ENCODE measurements around the gene PLD5. TPM values are rescaled to one million over a fixed set of nuclear protein-coding genes. Genes with fewer than 3 reads are reported as not detected.

Gene PLD5
- total and polyA plus RNA-seq, 8 donors: 0.04 to 0.71 (median 0.24) TPM; not detected in 2

GRCh38 chr1:242057745-242058115, 466.8 kb downstream of the PLD5 start:
- H3K4me1 ChIP-seq: no peaks in the 10 kb centered on the region
- H3K27ac ChIP-seq: no peak overlapping the region
- WGBS, 2 donors: 43 to 55% methylated on average over 3 of the region's 3 CpGs
- intact Hi-C loops (cut with DNase I): no loop called here
- H3K27me3 ChIP-seq: no peaks in the 10 kb centered on the region
- FAIRE-seq (no peak), ATAC-seq (no peak), DNase-seq (no peak)
- H3K36me3 ChIP-seq: no peaks in the 10 kb centered on the region
- H3K4me3 ChIP-seq: no peak overlapping the region
- TF ChIP-seq CTCF (IDR thresholded peaks at IDR 0.05): no peak
- no peaks in the 10 kb centered on the region for H3K9me3 ChIP-seq

GRCh38 chr1:242056988-242057744, 467.3 kb downstream of the PLD5 start:
- H3K27me3 ChIP-seq: no peaks in the 10 kb centered on the region
- intact Hi-C loops (cut with DNase I): no loop called here
- no peaks in the 10 kb centered on the region for H3K4me1 ChIP-seq
- FAIRE-seq (no peak), DNase-seq (peak in 1 of 6 donors; percentile 53), ATAC-seq (no peak)
- H3K36me3 ChIP-seq: no peaks in the 10 kb centered on the region
- no peaks in the 10 kb centered on the region for H3K9me3 ChIP-seq
- no peak overlapping the region for H3K4me3 ChIP-seq
- H3K27ac ChIP-seq: no peak overlapping the region
- 82 to 87% methylated on average over 40 to 49 of the region's 49 CpGs for WGBS, 2 donors
- TF ChIP-seq CTCF (IDR thresholded peaks at IDR 0.05): no peak

- WGBS, 2 donors: 36 to 48% methylated on average over 7 of the region's 7 CpGs
These were observed 468.7 kb downstream of the PLD5 start for GRCh38 chr1:242055749-242056320.

GRCh38 chr1:242043165-242043564, 481.3 kb downstream of the PLD5 start:
- H3K4me1 ChIP-seq: no peaks in the 10 kb centered on the region
- no peak overlapping the region for H3K4me3 ChIP-seq
- no peak for TF ChIP-seq CTCF (IDR thresholded peaks at IDR 0.05)
- DNase-seq: no peak
- ATAC-seq: no peak
- intact Hi-C loops (cut with DNase I): no loop called here
- H3K36me3 ChIP-seq: no peaks in the 10 kb centered on the region
- WGBS, 2 donors: 29% methylated on average over 3 of the region's 3 CpGs
- H3K27me3 ChIP-seq: no peaks in the 10 kb centered on the region
- no peaks in the 10 kb centered on the region for H3K9me3 ChIP-seq
- no peak overlapping the region for H3K27ac ChIP-seq
- FAIRE-seq: no peak

More at GRCh38 chr1:242055749-242056320, 468.7 kb downstream of the PLD5 start:
- no peaks in the 10 kb centered on the region for H3K27me3 ChIP-seq
- ATAC-seq: no peak
- intact Hi-C loops (cut with DNase I): no loop called here
- H3K36me3 ChIP-seq: no peaks in the 10 kb centered on the region
- FAIRE-seq: no peak
- no peaks in the 10 kb centered on the region for H3K9me3 ChIP-seq
- no peak overlapping the region for H3K27ac ChIP-seq
- no peak for DNase-seq
- no peaks in the 10 kb centered on the region for H3K4me1 ChIP-seq
- TF ChIP-seq CTCF (IDR thresholded peaks at IDR 0.05): no peak
- H3K4me3 ChIP-seq: no peak overlapping the region

- no peaks in the 10 kb centered on the region for H3K4me1 ChIP-seq
- H3K4me3 ChIP-seq: no peak overlapping the region
- WGBS, 2 donors: 69 to 85% methylated on average over 5 of the region's 5 CpGs
- H3K27me3 ChIP-seq: no peaks in the 10 kb centered on the region
- DNase-seq (no peak), FAIRE-seq (no peak), ATAC-seq (no peak)
- TF ChIP-seq CTCF (IDR thresholded peaks at IDR 0.05): no peak
- H3K9me3 ChIP-seq: no peaks in the 10 kb centered on the region
- intact Hi-C loops (cut with DNase I): no loop called here
- no peaks in the 10 kb centered on the region for H3K36me3 ChIP-seq
- no peak overlapping the region for H3K27ac ChIP-seq
These were observed 490.1 kb downstream of the PLD5 start for GRCh38 chr1:242034392-242034791.
